OCI-LY7 (cell line): ENCODE results near the gene CEACAM1. TPM values are rescaled to one million over a fixed set of nuclear protein-coding genes. Genes with fewer than 3 reads are reported as not detected.
A peak's percentile ranks its signal among the peaks of the same experiment; 100 is the strongest.
"Not testable (repeated sequence)": the region's sequence is repeated elsewhere in the genome, so short reads cannot be mapped to it uniquely, and the experiment has no call there.

Source experiments
- BruUV-seq: library from RNA; stranded (reverse); fragments of 400-500 nt; replicated peaks from 2 replicates; lab custom pipeline; 2021; lab: Mats Ljungman, UMichigan
- CTCF ChIA-PET: fragments of 300-600 bp; sonication (Branson Sonifier 250); formaldehyde crosslinking; loops from one replicate; lab custom pipeline; 2022; ENCODE audit warnings: antibody characterized with exemption; ENCODE audit not compliant: unreplicated experiment; lab: Charles Lee
- POLR2A ChIA-PET: fragments of 300-600 bp; sonication (Branson Sonifier 250); formaldehyde crosslinking; loops from one replicate; lab custom pipeline; 2022; ENCODE audit warnings: antibody characterized with exemption; lab: Charles Lee
- DNase-seq: peaks from one replicate; pipeline ENCODE4 v3.0.0-alpha.2; 2015; ENCODE audit warnings: low spot score
- H2AFZ ChIP-seq: fragments of 200-600 bp; sonication (generic), shearing (Covaris generic); 2 replicates; pipeline ENCODE4 v1.6.1; 2014; ENCODE audit warnings: mild to moderate bottlenecking, antibody characterized with exemption, low read length, moderate library complexity
- H3K27ac ChIP-seq: fragments of 200-600 bp; sonication (generic); 2 replicates; pipeline ENCODE4 v1.5.1; 2014; ENCODE audit warnings: mixed run types, low read depth, mild to moderate bottlenecking, moderate library complexity, low read length, inconsistent platforms; ENCODE audit not compliant: poor library complexity, severe bottlenecking
- H3K36me3 ChIP-seq: fragments of 200-600 bp; sonication (generic); 2 replicates; pipeline ENCODE4 v1.6.1; 2014; ENCODE audit warnings: mild to moderate bottlenecking, antibody characterized with exemption, low read length, moderate library complexity, mixed read lengths; ENCODE audit not compliant: insufficient read depth
- H3K4me1 ChIP-seq: fragments of 200-600 bp; sonication (generic); 2 replicates; pipeline ENCODE4 v1.5.1; 2014; ENCODE audit warnings: mild to moderate bottlenecking, low read length; ENCODE audit not compliant: insufficient read depth, poor library complexity, severe bottlenecking
- H3K4me2 ChIP-seq: fragments of 200-600 bp; sonication (generic); 2 replicates; pipeline ENCODE4 v1.6.1; 2014; ENCODE audit warnings: mild to moderate bottlenecking, low read length
- H3K4me3 ChIP-seq: fragments of 200-600 bp; sonication (generic); 2 replicates; pipeline ENCODE4 v1.5.1; 2014; ENCODE audit warnings: mild to moderate bottlenecking, low read depth, low read length; ENCODE audit not compliant: poor library complexity, severe bottlenecking
- H3K79me2 ChIP-seq: fragments of 200-600 bp; sonication (generic); 2 replicates; pipeline ENCODE4 v1.6.1; 2016; ENCODE audit warnings: low read depth, mild to moderate bottlenecking, low read length, moderate library complexity, mixed read lengths; ENCODE audit not compliant: insufficient read depth
- H3K9me2 ChIP-seq: fragments of 200-600 bp; sonication (generic); 2 replicates; pipeline ENCODE4 v1.6.1; 2016; ENCODE audit warnings: mild to moderate bottlenecking, low read length, mixed read lengths; ENCODE audit not compliant: insufficient read depth
- H3K9me3 ChIP-seq: fragments of 200-600 bp; sonication (generic); 2 replicates; pipeline ENCODE4 v1.6.1; 2014; ENCODE audit warnings: mild to moderate bottlenecking, mixed run types, low read length, mixed read lengths
- H4K20me1 ChIP-seq: fragments of 200-600 bp; sonication (generic); 2 replicates; pipeline ENCODE4 v1.6.1; 2014; ENCODE audit warnings: mild to moderate bottlenecking, antibody characterized with exemption, low read length, moderate library complexity, mixed read lengths; ENCODE audit not compliant: insufficient read depth
- EZH2phosphoT487 ChIP-seq: fragments of 200-600 bp; sonication (generic); IDR thresholded peaks from 2 replicates; pipeline ENCODE4 v1.6.1; 2018; ENCODE audit warnings: low read depth, borderline replicate concordance, mild to moderate bottlenecking, mixed run types, antibody characterized with exemption, low read length, moderate library complexity, mixed read lengths
- intact Hi-C: fragments of 100-400 bp; cut with micrococcal nuclease; formaldehyde crosslinking; loops from one replicate; pipeline ENCODE4 v1.10.0; 2022; ENCODE audit not compliant: unreplicated experiment
- small RNA-seq: library from RNA; depleted of rRNA; stranded (forward); fragments of <200 nt; gene quantifications from one replicate; pipeline ENCODE3, GENCODE V24; 2014
- total RNA-seq, 2 experiments: library from RNA; depleted of rRNA in 1 of 2; stranded (reverse); fragments of >200 nt in 1 of 2; shearing (Covaris generic) in 1 of 2; gene quantifications; 2 replicates each; pipeline ENCODE4 v1.2.3, GENCODE V29; 2014 to 2022
- TF ChIP-seq, protein P1 (sequence below): fragments of 200-600 bp; sonication (generic); conservative IDR thresholded peaks from 2 replicates; pipeline ENCODE4 v1.5.1; 2014; ENCODE audit warnings: mild to moderate bottlenecking, antibody characterized with exemption, low read length, moderate library complexity, mixed read lengths

Gene CEACAM1
- total RNA-seq, 2 experiments from 2014 or later: 0.50 to 1.5 TPM

GRCh38 chr19:42461700-42462324, 66.5 kb downstream of the CEACAM1 start:
- no peak for DNase-seq
- no peaks in the 10 kb centered on the region for H3K9me3 ChIP-seq
- no peaks in the 10 kb centered on the region for H3K36me3 ChIP-seq
- H3K27ac ChIP-seq: peak overlapping the region; percentile 2
- peak overlapping the region; percentile 18; the same call in 1 of the 2 replicates for H2AFZ ChIP-seq
- H3K9me2 ChIP-seq: no peaks in the 10 kb centered on the region
- ChIA-PET CTCF (no interaction called here), POLR2A (no interaction called here)
- TF ChIP-seq, protein P1, sequence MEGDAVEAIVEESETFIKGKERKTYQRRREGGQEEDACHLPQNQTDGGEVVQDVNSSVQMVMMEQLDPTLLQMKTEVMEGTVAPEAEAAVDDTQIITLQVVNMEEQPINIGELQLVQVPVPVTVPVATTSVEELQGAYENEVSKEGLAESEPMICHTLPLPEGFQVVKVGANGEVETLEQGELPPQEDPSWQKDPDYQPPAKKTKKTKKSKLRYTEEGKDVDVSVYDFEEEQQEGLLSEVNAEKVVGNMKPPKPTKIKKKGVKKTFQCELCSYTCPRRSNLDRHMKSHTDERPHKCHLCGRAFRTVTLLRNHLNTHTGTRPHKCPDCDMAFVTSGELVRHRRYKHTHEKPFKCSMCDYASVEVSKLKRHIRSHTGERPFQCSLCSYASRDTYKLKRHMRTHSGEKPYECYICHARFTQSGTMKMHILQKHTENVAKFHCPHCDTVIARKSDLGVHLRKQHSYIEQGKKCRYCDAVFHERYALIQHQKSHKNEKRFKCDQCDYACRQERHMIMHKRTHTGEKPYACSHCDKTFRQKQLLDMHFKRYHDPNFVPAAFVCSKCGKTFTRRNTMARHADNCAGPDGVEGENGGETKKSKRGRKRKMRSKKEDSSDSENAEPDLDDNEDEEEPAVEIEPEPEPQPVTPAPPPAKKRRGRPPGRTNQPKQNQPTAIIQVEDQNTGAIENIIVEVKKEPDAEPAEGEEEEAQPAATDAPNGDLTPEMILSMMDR: no peak
- TF ChIP-seq EZH2phosphoT487: no peak
- intact Hi-C loops: no loop called here
- H3K79me2 ChIP-seq: no peaks in the 10 kb centered on the region
- peak overlapping the region; percentile 45; the same call in 1 of the 2 replicates for H3K4me2 ChIP-seq
- peaks cover 48% of the 10 kb centered on the region for H3K4me1 ChIP-seq
- no peaks in the 10 kb centered on the region for H4K20me1 ChIP-seq
- no peak overlapping the region for H3K4me3 ChIP-seq
- BruUV-seq: no TSS peak

DNA sequence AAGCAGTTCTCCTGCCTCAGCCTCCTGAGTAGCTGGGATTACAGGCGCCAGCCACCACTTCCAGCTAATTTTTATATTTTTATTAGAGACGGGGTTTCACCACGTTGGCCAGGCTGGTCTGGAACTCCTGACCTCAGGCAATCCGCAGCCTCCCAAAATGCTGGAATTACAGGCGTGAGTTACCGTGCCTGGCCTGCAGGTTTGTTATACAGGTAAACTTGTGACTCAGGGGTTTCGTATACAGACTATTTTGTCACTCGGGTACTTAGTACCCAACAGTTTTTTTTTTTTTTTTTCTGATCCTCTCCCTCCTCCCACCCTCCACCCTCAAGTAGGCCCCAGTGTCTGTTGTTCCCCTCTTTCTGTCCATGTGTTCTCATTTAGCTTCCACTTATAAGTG, 67.0 kb downstream of the CEACAM1 start:
- CTCF ChIA-PET, H3K27ac ChIP-seq, H3K9me2 ChIP-seq, H3K36me3 ChIP-seq, H3K4me2 ChIP-seq, DNase-seq, POLR2A ChIA-PET, H2AFZ ChIP-seq, H3K9me3 ChIP-seq, H4K20me1 ChIP-seq, H3K4me3 ChIP-seq, BruUV-seq, intact Hi-C loops, H3K79me2 ChIP-seq: not testable (repeated sequence)
- H3K4me1 ChIP-seq: peaks cover 43% of the 10 kb centered on the region

DNA sequence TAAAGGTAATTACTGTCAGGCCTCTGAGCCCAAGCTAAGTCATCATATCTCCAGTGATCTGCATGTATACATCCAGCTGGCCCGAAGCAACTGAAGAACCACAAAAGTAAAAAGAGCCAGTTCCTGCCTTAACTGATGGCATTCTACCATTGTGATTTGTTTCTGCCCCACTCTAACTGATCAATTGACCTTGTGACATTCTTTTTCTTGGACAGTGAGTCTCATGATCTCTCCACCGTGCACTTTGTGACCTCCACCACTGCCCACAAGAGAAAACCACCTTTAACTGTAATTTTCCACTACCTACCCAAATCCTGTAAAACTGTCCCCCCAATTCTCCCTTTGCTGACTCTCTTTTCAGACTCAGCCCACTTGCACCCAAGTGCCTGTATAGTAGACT, 68.4 kb downstream of the CEACAM1 start:
- H2AFZ ChIP-seq: no peak overlapping the region
- BruUV-seq: no TSS peak
- TF ChIP-seq EZH2phosphoT487: no peak
- TF ChIP-seq, protein P1: no peak
- DNase-seq: no peak
- no peaks in the 10 kb centered on the region for H4K20me1 ChIP-seq
- H3K36me3 ChIP-seq: no peaks in the 10 kb centered on the region
- no peaks in the 10 kb centered on the region for H3K79me2 ChIP-seq
- POLR2A ChIA-PET: interaction anchor here (0.7 kb wide), 1 partner anchor 135 kb away, joined by 3 read pairs; no protein-coding TSS in a partner anchor
- intact Hi-C loops: no loop called here
- H3K4me1 ChIP-seq: peaks cover 34% of the 10 kb centered on the region
- H3K4me2 ChIP-seq: no peak overlapping the region
- CTCF ChIA-PET: no interaction called here
- H3K9me2 ChIP-seq: no peaks in the 10 kb centered on the region
- H3K9me3 ChIP-seq: no peaks in the 10 kb centered on the region
- no peak overlapping the region for H3K27ac ChIP-seq
- H3K4me3 ChIP-seq: no peak overlapping the region

Small RNA genes within 50 kb of the gene (small RNA-seq; reads per million reads assigned to genes)
- not detected for gene RNU4-60P

Other genes with a start within 250 kb of the CEACAM1 start
- 1.4 TPM in 1 of 2 replicates, not detected in the other for gene PRR19, start 226.3 kb downstream of the CEACAM1 start, total RNA-seq (2014; rRNA removed; shearing (Covaris generic))
- 0.40 and 0.70 TPM in 2 replicates for gene PRR19, start 226.3 kb downstream of the CEACAM1 start, total RNA-seq (2022)
- 54.9 and 62.1 TPM in 2 replicates for gene PAFAH1B3, start 225.9 kb downstream of the CEACAM1 start, total RNA-seq (2014; rRNA removed; shearing (Covaris generic))
- gene PAFAH1B3, start 225.9 kb downstream of the CEACAM1 start, total RNA-seq (2022): 35.9 and 42.3 TPM in 2 replicates
- gene TMEM145, start 215.2 kb downstream of the CEACAM1 start, total RNA-seq (2014; rRNA removed; shearing (Covaris generic)): not detected in 2 replicates
- gene TMEM145, start 215.2 kb downstream of the CEACAM1 start, total RNA-seq (2022): 1.8 TPM in 2 replicates
- gene MEGF8, start 202.8 kb downstream of the CEACAM1 start, total RNA-seq (2014; rRNA removed; shearing (Covaris generic)): 6.0 and 10.5 TPM in 2 replicates
- 14.7 and 17.2 TPM in 2 replicates for gene MEGF8, start 202.8 kb downstream of the CEACAM1 start, total RNA-seq (2022)
- gene CNFN, start 138.2 kb downstream of the CEACAM1 start, total RNA-seq (2014; rRNA removed; shearing (Covaris generic)): not detected in 2 replicates
- gene CNFN, start 138.2 kb downstream of the CEACAM1 start, total RNA-seq (2022): 0.81 and 0.95 TPM in 2 replicates
- gene LIPE, start 101.1 kb downstream of the CEACAM1 start, total RNA-seq (2014; rRNA removed; shearing (Covaris generic)): 11.5 and 21.2 TPM in 2 replicates
- 35.6 and 39.3 TPM in 2 replicates for gene LIPE, start 101.1 kb downstream of the CEACAM1 start, total RNA-seq (2022)
- not detected in 2 replicates for gene CXCL17, start 85.5 kb downstream of the CEACAM1 start, total RNA-seq (2014; rRNA removed; shearing (Covaris generic))
- gene CXCL17, start 85.5 kb downstream of the CEACAM1 start, total RNA-seq (2022): not detected in 2 replicates
- not detected in 2 replicates for gene CEACAM8, start 66.4 kb upstream of the CEACAM1 start, total RNA-seq (2014; rRNA removed; shearing (Covaris generic))
- not detected in 2 replicates for gene CEACAM8, start 66.4 kb upstream of the CEACAM1 start, total RNA-seq (2022)
- not detected in 2 replicates for gene PSG3, start 212.0 kb upstream of the CEACAM1 start, total RNA-seq (2014; rRNA removed; shearing (Covaris generic))
- not detected in 2 replicates for gene PSG3, start 212.0 kb upstream of the CEACAM1 start, total RNA-seq (2022)
- gene PSG8, start 237.2 kb upstream of the CEACAM1 start, total RNA-seq (2014; rRNA removed; shearing (Covaris generic)): not detected in 2 replicates
- not detected in 2 replicates for gene PSG8, start 237.2 kb upstream of the CEACAM1 start, total RNA-seq (2022)